Right atrium auricular region (tissue), 2 donors: ENCODE measurements around the gene KLC4. TPM values are rescaled to one million over a fixed set of nuclear protein-coding genes. Genes with fewer than 3 reads are reported as not detected.

ENCODE experiments used
- DNase-seq: peaks from one replicate; pipeline ENCODE4 v3.0.0-alpha.2; 2019; ENCODE audit warnings: low spot score
- H3K27ac ChIP-seq, 2 donors: fragments of 200-600 bp; sonication (generic); 1 replicate in 1 of 2; 2 replicates in 1 of 2; pipeline ENCODE4 v1.5.1; 2016 to 2019
- H3K27me3 ChIP-seq, 2 donors: fragments of 200-600 bp; sonication (generic); one replicate each; pipeline versions ENCODE4 v1.5.1 to v1.6.0; 2017 to 2019
- H3K36me3 ChIP-seq: fragments of 200-600 bp; sonication (generic); one replicate; pipeline ENCODE4 v1.5.1; 2016
- H3K4me1 ChIP-seq, 2 donors: fragments of 200-600 bp; sonication (generic); one replicate each; pipeline versions ENCODE4 v1.5.1 to v1.6.0; 2017 to 2019
- H3K4me3 ChIP-seq, 2 donors: fragments of 200-600 bp; sonication (generic); 1 replicate in 1 of 2; 2 replicates in 1 of 2; pipeline ENCODE4 v1.5.1; 2017 to 2019; ENCODE audit warnings: mild to moderate bottlenecking in 1 of 2, moderate library complexity in 1 of 2
- H3K9me3 ChIP-seq, 2 donors: fragments of 200-600 bp; sonication (generic); one replicate each; pipeline ENCODE4 v1.5.1; 2019
- total RNA-seq, 2 donors: library from RNA; depleted of rRNA; stranded (reverse); fragments of >200 nt; gene quantifications; one replicate each; pipeline ENCODE4 v1.1.0, GENCODE V29; 2016
- TF ChIP-seq, protein P1 (sequence below), 2 donors: fragments of 200-600 bp; sonication (generic); IDR thresholded peaks; one replicate each; pipeline ENCODE4 v1.5.1; 2019; ENCODE audit warnings: antibody characterized with exemption in 2 of 2

The KLC4 gene
- total RNA-seq, 2 donors from 2014 or later, result 22.5 to 46.5 TPM

DNA sequence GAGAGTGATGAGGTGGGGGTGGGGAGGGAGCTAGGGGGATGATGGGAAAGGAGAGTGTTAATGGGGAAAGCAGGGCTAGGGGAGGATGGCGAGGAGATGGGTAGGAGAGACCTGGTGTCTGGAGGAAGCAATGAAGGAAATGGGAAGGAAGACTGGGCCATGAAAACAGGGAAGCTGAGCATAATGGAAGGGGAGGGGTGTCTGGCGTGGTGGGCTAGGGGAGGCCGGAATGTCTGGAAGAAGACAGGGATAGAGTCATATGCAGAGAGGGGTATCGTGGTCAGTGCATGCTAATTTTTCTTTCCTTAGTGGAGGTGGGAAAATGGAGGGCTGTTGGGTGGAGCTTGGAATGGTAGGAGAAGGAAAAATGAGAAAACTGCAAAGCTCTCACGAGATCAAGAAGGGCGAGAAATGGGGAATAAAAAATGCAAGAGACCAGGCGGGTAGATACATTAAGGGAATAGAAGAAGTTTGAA is 45.0 kb upstream of the KLC4 start:
- Histone ChIP-seq H3K27ac (peak overlapping the region; percentile 88 to 90), H3K4me3 (peak overlapping the region; percentile 77 to 83), H3K4me1 (peaks cover 0 to 58% of the 10 kb centered on the region in 2 donors), H3K36me3 (peaks cover 46% of the 10 kb centered on the region), H3K27me3 (no peaks in the 10 kb centered on the region), H3K9me3 (no peaks in the 10 kb centered on the region)
- no peak for DNase-seq
- TF ChIP-seq, protein P1, sequence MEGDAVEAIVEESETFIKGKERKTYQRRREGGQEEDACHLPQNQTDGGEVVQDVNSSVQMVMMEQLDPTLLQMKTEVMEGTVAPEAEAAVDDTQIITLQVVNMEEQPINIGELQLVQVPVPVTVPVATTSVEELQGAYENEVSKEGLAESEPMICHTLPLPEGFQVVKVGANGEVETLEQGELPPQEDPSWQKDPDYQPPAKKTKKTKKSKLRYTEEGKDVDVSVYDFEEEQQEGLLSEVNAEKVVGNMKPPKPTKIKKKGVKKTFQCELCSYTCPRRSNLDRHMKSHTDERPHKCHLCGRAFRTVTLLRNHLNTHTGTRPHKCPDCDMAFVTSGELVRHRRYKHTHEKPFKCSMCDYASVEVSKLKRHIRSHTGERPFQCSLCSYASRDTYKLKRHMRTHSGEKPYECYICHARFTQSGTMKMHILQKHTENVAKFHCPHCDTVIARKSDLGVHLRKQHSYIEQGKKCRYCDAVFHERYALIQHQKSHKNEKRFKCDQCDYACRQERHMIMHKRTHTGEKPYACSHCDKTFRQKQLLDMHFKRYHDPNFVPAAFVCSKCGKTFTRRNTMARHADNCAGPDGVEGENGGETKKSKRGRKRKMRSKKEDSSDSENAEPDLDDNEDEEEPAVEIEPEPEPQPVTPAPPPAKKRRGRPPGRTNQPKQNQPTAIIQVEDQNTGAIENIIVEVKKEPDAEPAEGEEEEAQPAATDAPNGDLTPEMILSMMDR (IDR thresholded peaks at IDR 0.05), result no peak

DNA sequence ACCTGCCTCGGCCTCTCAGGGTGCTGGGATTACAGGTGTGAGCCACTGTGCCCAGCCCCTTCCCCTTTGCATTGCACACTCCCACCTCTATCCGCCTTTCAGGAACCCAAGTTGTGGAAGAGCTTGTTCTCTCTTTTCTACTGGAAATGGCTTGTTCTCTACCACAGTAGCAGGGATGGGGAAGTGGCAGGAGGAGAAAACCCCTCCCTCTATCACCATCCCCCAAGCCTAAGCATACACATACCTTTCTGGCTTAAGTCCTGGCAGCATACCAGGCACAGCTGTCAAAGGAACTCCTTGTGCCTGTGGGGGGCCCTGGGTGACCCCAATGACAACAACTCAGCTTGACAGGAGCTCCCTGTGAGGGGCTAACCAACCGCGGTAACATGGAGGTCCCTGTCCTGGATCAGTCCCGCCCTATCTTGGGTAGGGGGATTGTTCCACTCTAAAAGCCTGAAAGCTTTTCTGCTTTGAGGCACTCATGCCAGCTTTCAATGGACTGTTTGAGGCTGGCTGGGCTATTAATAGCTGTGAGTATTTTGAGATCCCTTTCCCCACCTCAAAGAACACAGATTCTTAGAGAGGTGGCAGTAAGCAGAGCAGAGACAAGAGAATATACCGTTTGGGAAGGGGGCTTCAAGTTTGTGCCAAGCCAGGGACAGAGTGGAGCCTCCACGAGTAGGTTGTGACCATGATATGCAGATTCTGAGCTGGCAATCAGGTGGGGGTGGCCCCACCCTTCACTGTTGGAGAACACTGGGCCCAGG is 43.1 kb upstream of the KLC4 start:
- Histone ChIP-seq H3K27me3 (no peaks in the 10 kb centered on the region), H3K27ac (peak overlapping the region; percentile 88 to 90), H3K36me3 (peaks cover 42% of the 10 kb centered on the region), H3K4me1 (peaks cover 0 to 69% of the 10 kb centered on the region in 2 donors), H3K4me3 (peak overlapping the region; percentile 16 to 77), H3K9me3 (no peaks in the 10 kb centered on the region)
- TF ChIP-seq, protein P1 (IDR thresholded peaks at IDR 0.05), result no peak
- DNase-seq, result no peak

DNA sequence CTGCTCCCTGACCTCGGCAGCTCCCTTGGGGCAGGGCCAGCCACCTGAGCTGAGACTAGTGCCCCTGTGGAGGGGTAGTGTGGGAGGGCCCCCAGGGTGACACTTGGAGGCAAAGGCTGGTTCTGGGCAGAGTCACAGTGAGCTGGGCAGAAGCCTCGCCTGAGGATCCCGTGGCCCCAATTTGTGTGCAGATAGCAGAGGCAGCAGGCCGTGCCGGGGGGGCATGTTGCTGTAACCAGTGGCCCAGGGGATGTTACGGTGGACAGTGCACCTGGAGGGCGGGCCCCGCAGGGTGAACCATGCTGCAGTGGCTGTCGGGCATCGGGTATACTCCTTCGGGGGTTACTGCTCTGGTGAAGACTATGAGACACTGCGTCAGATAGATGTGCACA is 42.5 kb upstream of the KLC4 start:
- no peak for DNase-seq
- TF ChIP-seq, protein P1 (IDR thresholded peaks at IDR 0.05), result no peak
- no peaks in the 10 kb centered on the region for H3K9me3 ChIP-seq
- H3K27me3 ChIP-seq, result no peaks in the 10 kb centered on the region
- H3K4me3 ChIP-seq, result peak overlapping the region; percentile 16 to 77
- H3K27ac ChIP-seq, result peak overlapping the region; percentile 88 to 90
- peaks cover 36% of the 10 kb centered on the region for H3K36me3 ChIP-seq
- peaks cover 0 to 66% of the 10 kb centered on the region in 2 donors for H3K4me1 ChIP-seq

DNA sequence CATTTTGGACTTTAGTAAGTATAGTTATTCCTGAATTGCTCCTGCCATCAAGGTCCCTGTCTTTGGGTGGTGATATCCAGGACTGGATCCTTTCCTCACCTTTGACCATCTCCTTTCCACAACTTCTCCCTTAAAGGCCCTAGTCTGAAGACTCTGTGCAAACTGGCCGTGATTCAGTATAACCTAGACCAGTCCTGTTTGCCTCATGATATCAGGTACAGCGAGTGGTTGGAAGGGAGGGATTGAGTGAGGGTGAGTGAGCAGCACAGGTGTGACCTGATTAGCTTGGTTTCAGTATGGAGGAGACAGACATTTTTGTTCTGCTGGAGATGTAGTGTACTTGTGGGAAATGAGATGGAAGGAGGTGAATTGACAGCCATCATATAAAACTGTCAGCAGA is 40.3 kb upstream of the KLC4 start:
- Histone ChIP-seq H3K4me1 (peaks cover 0 to 70% of the 10 kb centered on the region in 2 donors), H3K27me3 (no peaks in the 10 kb centered on the region), H3K36me3 (peaks cover 36% of the 10 kb centered on the region), H3K27ac (no peak overlapping the region), H3K4me3 (no peak overlapping the region), H3K9me3 (no peaks in the 10 kb centered on the region)
- DNase-seq, result no peak
- TF ChIP-seq, protein P1 (IDR thresholded peaks at IDR 0.05), result no peak

DNA sequence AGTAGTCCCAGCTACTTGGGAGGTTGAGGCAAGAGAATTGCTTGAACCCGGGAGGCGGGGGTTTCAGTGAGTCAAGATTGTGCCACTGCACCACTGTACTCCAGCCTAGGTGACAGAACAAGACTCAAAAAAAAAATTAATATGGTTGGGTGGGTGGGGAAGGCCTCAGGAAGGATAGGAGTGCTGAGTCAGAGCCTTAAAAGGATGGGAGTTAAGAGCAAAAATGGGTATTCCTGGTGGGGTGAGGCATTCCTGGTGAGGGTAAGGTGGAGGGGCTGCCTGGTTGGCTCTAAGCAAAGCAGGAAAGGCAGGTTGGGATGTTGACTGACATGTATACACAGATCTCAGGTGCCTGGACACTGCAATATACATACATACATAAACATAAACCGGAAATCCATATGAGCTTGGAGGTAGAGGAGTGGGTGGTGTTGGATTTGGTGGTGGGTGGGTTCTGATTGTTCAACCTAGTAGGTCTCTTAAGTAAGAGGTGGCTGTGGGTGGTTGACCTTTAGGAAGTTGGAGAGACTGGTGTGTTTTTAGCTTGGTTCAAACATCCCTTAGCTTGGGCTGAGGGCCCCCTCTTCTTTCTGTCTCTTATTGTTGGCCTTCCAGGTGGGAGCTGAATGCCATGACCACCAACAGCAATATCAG is 39.3 kb upstream of the KLC4 start:
- DNase-seq, result no peak
- peaks cover 42% of the 10 kb centered on the region for H3K36me3 ChIP-seq
- H3K27ac ChIP-seq, result no peak overlapping the region
- TF ChIP-seq, protein P1 (IDR thresholded peaks at IDR 0.05), result no peak
- peaks cover 0 to 65% of the 10 kb centered on the region in 2 donors for H3K4me1 ChIP-seq
- H3K27me3 ChIP-seq, result no peaks in the 10 kb centered on the region
- H3K4me3 ChIP-seq, result no peak overlapping the region
- H3K9me3 ChIP-seq, result no peaks in the 10 kb centered on the region
